Stimulated activated CD4-positive, alpha-beta T cell treated with anti-CD3 and anti-CD28 coated beads, Interleukin-4, amount 100 ng/mL, for 4 hours (primary cell): ENCODE measurements around the gene CTNNA2.

ENCODE experiments used
- DNase-seq, 2 experiments: peaks; one replicate each; pipeline ENCODE4 v3.0.0-alpha.2; 2020

CTNNA2 gene

DNA sequence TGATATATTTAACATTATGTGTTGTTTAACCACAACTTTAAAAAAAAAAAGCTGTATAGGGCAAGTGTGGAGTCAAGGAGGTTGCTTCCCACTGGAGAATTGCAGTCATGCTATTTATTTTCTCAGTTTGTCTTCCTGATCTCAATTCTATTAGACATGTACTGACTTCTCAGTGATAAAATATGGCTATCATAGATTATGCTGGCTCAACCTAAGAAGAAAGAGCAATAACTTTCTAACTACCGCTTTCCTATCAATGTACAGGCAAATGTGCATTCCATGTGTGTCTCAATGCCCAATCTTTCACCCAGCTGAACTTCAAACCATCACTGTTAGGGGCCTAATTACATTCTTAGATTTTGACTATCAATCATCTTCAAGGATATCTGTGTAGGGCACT is 201.4 kb downstream of the CTNNA2 start:
- DNase-seq, result no peak

DNA sequence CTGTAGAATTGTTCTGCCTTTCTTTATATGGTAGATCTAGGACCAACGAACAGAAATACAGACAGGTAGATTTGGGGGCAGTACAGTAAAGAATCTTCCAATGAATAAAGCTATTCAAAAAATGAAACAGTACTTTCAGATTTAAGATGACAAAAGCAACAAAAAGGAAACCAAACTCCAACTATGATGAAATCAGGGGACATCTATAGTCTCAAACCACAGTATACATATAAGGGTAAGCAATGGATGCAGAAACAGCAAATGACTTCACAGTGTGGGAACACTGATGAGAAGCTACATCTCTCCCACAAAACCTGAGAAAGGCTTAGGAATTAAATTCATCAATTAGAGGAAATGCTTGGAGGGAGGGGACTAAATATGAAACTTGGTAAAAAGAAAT is 202.5 kb downstream of the CTNNA2 start:
- DNase-seq, result no peak

DNA sequence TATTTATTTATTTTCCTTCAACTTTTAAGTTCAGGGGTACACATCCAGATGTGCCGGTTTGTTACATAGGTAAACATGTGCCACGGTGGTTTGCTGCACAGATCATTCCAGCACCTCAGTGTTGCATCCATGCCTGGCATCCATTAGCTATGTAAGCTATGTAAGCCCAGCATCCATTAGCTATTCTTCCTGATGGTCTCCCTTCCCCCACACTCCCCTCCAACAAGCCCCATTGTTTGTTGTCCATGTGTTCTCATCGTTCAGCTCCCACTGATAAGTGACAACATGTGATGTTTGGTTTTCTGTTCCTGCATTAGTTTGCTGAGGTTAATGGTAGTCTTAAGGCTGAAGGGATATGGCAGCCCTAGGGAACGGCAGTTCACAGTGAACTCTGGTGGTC is 203.4 kb downstream of the CTNNA2 start:
- DNase-seq, result no peak

DNA sequence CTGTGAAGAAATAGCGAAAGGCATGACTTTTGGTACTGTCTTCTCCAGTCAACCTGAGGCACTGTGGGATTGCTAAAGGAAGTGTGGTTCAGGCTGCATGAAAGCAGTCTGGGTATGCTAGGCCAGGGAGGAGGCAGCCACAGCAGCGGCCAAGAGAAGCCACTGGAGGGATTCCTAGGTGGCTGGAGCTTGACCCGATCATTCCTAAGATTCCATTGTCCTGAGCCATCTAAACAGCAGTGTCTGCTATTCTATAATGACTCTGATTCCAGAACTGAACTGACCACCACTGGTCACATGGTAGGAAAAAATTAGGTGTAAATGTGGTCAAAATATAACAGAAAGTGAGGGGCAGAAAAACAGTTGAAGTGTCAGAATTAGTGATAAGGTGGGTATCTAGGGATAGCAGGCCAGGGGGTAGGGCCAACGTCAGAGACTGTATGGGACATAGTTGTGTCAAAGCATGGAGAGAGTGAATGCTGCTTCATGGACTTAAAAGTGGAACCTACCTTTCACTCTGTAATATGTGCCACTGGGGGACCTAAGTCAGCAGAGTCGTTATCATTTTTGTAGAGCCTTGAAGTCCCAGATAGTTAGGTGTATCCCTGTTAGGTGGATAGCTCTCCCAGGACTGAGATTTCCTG is 204.6 kb downstream of the CTNNA2 start:
- no peak for DNase-seq

DNA sequence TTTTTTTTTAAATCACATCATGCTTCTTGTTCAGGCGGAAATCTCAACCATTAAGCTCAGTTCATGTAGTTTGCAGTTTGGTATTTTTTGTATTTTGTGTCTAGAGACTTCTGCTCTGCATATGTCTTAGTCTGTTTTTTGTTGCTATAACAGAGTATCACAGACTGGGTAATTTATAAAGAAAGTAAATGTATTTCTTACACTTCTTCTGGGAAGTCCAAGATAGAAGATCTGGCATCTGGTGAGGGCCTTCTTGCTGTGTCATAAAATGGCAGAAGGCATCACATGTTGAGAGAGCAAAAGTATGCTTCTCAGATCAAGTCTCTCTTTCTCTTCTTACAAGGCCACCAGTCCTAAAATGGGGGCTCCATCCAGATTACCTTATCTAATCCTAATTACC is 208.2 kb downstream of the CTNNA2 start:
- DNase-seq, result no peak

DNA sequence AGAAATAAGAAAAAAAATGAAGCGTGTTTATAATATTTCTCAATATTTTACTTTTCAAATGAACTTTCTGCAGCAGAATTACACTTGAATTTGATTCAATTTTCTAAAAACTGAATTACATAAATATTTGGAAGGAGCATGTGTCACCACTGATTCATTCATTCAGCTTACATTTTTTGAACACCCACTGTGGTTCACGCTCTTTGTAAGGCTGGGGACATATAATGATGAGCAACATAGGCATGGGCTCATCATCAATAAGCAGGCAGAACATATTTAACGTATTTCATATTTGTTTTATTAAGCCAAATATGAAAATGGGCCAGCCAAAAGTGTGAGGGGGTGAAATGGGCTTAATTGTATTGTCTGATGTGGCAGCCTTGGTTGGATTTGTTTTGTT is 209.1 kb downstream of the CTNNA2 start:
- no peak for DNase-seq

DNA sequence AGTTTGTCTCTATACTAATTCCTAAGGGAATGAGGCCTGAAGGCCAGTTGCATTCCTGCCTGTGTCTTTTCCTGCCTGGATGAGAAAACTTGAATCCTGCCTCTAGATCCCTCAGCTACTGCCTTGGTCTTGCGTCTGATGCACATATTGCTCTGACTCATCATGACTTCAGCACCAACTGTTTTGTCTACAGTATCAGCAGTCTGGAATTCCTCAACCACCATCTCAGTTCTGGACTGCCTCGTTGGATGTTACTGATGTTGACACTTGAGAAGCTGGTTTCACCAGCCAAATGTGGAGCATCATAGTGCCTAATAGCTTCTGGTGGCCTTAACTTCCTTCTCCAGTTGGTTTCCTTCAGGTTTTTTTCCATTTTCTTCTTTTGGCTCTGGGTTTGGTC is 211.0 kb downstream of the CTNNA2 start:
- DNase-seq, result no peak

DNA sequence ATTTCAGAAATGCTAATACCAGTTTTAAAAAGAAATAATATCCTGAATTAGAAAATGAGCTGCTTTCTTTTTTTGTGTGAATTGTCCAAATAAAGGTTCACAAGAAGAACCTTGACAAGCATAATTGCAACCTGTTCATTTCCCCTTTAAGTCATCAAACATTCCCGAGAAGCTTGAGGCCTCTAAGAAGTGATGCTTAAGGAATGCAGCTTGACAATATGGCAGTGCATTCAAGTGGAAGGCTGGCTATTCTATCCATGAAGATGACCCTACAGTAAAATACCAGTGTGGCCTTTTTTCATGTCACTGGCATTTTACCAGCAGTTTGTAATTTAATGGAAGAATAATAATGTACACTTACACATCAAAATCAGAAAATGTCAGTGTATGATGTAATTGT is 216.7 kb downstream of the CTNNA2 start:
- DNase-seq, result no peak

DNA sequence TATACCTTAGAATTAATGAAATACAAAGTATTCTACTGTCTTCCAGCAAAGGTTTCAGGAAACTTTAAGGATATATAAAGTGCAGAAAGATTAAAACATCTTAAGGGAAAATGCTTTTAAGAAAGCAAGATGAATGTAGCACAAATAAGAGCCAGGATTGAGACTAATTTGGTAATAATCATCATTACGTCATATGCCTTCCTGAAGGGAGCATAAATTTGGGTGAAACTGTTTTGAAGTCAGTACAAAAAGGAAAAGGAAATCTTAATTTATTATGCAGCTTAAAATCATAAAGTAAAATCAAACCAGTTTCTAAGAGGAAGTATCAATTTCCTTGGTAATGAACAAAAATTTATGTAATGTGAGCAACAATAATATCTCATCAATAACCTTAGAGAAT is 221.7 kb downstream of the CTNNA2 start:
- no peak for DNase-seq

DNA sequence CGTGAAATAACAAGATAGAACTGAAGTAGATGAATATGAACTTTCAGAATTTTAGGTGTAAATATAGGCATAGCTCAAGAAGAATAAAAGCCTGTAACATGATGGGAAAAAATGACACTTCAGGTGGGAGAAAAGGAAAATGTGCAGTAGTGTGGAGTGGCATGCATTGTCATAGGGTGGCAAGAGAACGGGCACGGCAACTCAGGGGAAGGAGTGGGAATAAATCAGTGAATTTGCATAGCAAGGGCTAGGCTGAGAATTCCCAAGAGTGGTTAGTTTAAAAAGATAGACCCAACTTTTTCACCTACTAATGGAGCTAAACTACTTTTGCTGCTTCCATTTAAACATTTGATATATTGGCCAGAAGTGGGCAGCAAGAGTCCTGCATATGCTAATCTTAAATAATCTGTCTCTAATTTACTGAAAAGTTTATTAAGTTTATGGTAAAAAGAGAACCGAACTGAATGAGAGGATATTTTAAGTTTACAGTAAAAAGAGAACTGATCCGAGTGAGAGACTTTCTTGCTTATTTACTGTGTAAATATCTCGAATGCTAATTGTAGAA is 228.1 kb downstream of the CTNNA2 start:
- DNase-seq, result no peak

DNA sequence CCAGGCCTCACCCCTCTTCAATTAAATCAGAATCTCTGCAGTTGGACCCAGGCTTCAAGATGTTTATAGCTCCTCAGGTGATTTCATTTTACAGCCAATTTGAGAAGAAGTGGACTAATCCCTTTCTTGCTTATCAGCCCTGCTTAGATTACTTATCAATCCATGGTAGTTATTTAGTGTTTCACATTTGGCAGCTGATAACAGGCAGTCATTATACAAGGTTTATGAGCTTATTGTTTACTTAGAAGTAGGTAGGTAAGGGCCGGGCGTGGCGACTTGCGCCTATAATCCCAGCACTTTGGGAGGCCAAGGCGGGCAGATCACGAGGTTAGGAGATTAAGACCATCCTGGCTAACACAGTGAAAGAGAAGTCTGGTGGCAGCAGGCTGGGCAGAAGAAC is 237.5 kb downstream of the CTNNA2 start:
- DNase-seq, result no peak

DNA sequence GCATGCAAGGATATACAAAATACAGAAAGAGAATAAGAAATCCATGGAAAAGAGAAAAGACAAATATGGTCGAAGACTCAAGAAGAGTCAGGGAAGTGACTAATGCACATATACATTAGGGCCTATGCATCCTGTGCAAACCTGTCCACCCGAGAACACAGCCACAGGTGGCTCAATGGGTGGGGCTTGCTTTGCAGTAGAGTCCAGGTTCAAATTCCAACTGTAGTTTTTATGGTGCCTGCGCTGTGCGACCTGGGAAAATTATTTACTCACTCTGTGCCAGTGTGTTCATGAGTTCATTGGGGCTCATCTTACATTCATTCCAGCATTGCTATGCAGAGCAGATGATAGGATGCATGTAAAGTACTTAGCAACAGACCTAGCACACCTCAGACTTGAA is 244.7 kb downstream of the CTNNA2 start:
- DNase-seq, result no peak

DNA sequence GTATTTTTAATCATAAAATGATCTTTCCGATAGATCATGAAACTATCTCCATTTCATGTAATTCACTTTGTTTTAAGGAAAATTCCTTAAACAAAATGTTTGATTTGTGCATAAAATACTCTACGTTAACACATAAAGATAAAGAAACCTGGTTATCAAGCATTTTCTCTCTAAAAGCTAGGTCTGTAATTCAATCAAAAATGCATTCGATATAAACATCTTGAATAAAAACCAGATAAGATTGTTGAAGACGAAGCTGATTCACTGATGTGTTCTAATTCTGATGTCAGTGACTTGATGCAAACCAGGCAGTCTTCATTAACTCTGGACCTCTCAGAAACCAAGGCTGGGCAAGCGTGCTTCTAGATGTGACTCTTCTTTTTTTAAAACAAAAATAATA is 245.2 kb downstream of the CTNNA2 start:
- DNase-seq, result no peak

DNA sequence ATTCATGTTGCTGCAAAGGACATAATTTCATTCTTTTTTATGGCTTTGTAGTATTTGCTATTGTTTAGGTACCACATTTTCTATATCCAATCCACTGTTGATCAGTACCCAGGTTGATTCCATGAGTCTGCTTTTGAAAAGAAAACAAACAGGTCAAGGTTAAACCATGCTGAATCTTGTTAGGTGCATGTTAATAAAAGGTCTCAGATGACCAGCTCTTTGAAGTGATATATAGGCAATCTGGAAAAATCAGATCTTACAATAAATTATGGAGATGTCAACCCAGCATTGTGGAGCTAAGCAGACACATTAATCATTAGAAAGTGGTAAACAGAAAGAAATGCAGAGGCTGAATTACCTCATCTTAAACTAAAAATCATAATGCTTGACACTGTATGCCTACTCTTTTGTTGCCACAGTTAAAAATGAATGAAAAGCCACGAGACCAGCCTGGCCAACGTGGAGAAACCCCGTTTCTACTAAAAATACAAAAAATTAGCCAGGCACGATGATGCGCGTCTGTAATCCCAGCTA is 246.0 kb downstream of the CTNNA2 start:
- no peak for DNase-seq

DNA sequence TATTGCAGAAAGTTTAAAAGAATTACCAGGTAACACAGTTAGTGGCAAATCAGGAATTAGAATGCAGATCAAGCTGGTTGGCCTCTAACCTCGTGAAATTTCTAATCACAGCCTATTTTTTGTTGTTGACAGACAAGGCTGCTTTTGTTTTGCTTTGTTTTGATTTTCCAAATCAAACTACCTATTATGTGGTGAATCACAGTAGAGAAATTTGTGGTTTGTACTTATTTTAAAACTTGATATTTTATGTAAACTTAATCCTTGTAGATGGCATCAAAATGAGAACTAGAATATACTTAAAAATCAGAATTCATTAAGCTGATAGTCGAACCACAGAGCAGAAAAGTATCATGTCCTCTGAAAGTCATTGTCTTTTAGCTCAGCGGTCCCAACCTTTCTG is 258.1 kb downstream of the CTNNA2 start:
- no peak for DNase-seq

DNA sequence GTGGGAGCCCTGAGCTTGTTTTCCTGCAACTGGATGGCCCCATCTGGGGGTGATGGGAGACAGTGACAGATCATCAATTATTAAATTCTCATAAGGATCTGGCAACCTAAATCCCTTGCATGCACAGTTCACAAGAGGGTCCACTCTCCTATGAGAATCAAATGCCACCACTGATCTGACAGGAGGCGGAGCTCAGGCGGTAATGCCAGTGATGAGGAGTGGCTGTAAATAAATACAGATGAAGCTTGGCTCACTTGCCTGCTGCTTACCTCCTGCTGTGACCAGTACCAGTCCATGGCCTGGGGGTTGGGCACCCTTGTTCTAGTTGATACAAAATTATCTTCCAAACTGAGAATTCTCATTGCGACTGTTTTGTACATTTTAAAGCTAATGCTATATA is 258.6 kb downstream of the CTNNA2 start:
- DNase-seq, result no peak

DNA sequence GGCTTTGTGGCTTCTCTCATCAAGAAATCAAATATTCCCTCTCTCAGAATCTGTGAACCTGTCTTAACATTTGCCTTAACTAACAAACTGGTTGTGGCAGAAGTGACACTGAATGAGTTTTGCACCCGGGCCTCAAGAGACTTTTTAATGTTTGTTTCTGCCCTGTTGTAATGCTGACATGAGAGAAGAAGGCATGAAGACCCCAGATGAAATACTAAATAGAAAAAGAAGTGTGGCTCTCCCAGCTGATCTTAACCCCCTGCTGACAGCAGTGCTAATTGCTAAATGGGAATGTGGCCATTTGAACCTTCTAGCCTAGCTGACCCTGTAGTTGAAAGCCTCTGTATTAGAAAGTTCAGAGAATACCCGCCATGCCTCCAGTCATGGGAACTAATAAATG is 261.2 kb downstream of the CTNNA2 start:
- no peak for DNase-seq

DNA sequence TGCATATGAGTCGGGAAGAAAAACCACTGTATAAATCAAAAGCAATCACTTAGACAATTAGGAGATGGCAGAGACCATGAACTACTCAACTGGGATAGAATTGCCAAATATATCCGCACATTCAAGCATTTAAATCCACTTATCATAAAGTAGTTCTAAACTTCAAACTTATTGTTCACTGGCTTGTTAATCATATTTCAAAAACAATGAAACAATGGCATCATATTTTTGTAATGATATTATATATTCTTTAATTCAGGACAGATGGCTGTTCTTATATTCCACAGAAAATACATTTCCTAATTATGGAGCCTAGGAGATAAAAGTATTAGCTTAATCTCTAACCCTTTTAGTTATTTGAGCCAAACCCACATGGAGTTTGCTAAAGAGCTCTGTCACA is 263.6 kb downstream of the CTNNA2 start:
- DNase-seq, result no peak

DNA sequence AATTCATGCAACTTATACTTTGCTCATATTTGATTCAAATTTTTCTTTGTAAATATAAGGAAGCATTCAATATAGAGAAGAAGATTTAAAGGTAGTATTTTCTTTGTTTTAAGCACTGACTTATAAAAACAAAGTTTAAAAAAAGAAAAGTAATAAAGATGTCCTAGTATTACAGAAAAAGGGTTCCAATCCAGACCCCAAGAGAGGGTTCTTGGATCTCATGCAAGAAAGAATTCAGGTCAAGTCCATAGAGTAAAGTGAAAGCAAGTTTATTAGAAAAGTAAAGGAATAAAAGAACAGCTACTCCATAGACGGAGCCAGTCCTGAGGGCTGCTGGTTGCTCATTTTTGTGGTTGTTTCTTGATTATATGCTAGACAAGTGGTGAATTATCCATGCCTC is 267.9 kb downstream of the CTNNA2 start:
- no peak for DNase-seq

DNA sequence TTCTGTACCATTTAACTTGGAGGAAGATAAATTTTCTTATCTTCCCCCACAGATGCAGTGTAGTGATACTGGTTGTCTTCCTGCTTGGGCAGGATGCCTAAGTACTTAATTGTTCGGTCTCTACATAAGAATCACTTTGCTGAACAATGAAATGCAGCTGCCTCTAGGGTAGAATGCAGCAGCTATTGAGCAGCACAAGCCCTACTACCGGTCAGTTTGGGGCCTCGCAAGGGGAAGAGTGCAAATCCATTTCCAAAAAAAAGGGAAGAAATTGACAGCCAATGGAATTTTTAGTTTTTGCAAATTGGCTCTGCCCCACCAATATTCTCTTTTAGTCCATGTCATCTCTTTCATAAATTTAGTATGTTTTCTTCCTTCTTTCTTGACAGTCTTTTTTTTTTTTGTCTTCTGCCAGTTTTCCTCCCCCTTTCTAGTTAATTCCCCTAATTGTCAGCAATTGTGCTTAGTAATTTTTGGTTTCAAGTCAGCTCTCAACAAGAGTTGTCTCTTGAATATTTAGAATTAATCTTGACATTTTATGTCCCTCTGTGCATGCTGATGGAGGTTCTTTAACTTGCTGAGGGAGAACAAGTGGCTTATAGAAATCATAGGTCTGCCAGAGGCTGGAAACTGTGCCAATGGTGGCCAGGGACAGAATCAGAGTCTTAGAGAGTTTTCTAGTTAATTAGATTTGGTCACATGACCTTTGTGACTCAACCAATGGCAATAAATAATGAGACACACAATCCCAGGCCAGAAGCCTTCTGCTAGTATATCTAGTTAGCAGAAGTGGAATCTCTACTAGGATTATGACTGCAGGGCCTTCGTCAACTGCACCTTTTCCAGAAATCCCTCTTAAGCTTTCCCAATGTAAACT is 270.0 kb downstream of the CTNNA2 start:
- no peak for DNase-seq

DNA sequence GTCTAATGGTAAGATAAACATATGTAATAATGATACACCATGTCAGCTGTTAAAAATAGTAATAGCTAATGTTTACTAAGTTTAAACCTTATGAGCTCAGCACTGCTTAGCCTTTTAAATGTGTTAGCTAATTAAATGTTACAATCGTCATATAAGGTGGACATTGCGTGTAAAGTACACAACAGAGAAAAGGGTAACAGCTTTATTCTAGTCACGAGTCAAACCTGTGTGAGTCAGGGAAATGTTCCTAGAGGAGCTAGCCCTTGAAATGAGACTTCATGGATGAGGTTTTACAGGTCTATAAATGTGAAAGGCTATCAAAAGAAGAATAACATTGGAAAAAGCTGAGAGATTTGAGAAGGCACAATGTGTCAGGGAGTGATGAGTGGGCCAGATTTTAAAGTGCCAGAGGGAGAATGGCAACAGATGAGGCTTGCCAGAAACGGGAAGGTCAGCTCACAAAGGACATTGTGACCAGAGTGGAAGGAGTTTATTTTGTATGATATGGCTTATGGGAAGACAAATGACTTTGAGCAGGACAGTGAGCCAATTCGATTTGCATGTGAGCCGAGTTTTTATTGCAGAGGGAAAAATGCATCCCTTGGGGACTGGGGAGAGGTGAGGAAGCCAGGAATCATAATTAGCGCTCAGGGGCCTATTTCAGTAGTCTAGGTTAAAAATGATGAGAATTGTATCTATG is 276.3 kb downstream of the CTNNA2 start:
- no peak for DNase-seq

DNA sequence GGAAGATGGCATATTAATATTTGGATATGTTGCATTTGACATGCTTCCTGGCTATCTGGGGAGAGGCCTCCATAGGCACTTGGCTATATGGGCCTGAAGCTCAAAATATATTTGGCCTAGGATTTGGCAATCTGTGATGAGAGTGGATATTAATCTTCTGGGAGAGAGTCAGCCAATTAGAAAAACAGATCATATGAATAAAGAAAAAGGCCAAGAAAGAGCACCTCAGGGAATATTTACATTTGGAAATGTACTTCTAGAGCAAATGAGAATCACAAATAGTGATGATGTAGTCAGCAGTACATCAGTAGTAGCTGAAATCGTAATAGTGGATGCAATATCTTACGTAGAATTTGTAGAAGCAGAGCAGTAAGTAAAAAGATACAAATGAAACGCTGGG is 277.0 kb downstream of the CTNNA2 start:
- no peak for DNase-seq

DNA sequence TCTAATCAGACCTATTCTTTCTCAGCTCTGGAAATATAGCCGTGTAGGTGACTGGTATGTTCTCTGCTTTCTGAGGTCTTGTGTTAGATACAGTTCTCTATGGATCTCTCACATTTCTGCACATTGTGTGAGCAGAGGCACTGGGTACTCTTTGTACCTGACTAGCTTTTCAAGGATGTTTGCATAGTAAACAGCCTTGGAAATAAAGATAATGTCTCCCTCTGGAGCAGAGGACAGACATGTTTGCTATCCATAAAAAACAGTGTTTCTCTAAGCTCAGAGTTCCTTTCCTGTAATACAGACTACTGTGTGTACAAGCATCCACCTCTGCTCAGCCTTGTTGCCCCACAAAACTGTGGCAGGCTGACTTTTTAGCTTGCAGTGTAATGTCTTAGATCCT is 279.2 kb downstream of the CTNNA2 start:
- no peak for DNase-seq

DNA sequence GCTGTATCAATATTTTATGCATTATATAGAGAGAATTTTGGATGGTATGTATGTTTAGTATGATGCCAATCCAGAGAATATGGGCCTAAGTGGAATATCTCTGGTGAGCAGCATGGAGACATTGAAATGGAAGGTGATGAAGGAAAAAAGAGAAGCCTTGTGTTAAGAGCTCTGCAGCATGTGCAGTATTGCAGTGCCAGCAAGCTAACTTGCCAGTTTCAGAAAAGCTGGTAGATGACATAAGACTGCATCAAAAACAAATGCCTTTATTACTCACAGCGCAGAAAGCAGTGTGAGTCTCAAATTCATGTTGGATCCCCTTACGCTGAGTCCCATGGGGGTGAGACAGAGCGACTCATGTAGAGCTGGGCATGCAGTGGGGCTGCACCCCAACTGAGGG is 280.2 kb downstream of the CTNNA2 start:
- DNase-seq, result no peak
